GM12874 (cell line): ENCODE measurements around the gene CHAD.

Experiments
- CTCF ChIP-seq: IDR thresholded peaks from 2 replicates; pipeline ENCODE4 v1.5.1; 2011; ENCODE audit warnings: low read depth, mild to moderate bottlenecking, control low read depth, low read length, moderate library complexity; ENCODE audit not compliant: insufficient read depth

CHAD gene

DNA sequence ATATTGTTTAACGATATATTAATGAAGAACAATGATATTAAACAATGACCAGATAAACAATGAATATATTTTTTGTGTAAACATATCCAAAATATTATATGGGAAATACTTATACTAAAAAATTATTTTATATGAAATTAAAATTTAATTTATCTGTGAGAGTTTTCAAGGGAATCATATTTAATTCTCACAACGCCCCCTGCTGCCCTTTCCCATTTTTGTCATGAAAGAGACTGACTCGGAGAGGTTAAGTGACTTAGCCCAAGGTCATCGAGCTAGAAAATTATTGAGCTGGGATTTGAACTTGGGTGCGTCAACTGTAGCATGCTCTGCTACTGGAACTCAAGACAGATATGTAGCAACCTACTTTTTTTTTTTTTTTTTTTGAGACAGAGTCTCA, 32.4 kb upstream of the CHAD start:
- TF ChIP-seq CTCF = no peak

GRCh38 chr17:50499721-50500120, 31.0 kb upstream of the CHAD start:
- no peak for TF ChIP-seq CTCF

- TF ChIP-seq CTCF = no peak
These were observed 30.6 kb upstream of the CHAD start for GRCh38 chr17:50499270-50499669.

DNA sequence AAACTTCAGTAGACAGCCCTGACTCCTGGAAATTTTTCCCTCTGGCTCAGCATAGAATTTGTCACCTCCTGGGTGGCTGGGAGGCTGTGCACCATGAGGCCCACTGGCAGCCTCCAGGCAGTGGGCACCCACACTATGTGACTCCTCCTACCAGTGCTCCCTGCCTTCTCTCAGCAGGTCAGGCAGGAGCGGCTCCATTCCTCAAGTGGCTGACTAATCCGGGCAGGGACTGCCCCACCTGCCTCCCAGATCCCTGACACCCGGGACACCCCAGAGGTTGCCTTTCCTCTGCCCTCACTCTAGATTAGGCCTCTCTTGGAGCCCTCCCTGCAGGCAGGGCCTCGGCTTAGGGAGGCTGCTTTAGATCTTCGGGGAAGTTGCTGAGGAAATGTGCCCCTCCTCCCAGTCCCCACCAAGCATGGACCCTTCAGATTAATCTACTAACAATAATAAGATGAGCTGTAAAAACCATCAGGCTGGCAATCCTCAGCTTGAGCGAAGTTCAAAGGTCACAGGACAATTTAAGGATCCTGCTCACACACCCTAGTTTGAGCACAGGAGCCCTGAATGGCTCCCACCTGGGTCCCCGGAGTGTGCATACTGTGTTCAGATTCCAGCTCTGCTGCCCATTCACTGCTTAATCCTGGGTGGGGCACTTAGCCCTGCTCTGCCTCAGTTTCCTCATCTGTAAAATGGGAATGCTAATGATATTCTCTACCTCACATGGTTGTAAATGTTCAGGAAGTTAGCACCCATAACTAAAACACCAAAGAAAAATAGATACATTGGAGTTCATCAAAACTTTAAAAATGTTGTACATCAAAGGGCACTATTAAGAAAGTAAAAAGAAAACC, 29.6 kb upstream of the CHAD start:
- TF ChIP-seq CTCF = no peak

GRCh38 chr17:50495918-50496317, 27.2 kb upstream of the CHAD start:
- no peak for TF ChIP-seq CTCF

- TF ChIP-seq CTCF = no peak
These were observed 26.6 kb upstream of the CHAD start for GRCh38 chr17:50495217-50495823.

- TF ChIP-seq CTCF = no peak
These were observed 25.1 kb upstream of the CHAD start for GRCh38 chr17:50493744-50494143.
